ENCODE data around the gene RBM38.
A peak's percentile ranks its signal among the peaks of the same experiment; 100 is the strongest.

RBM38 gene

DNA sequence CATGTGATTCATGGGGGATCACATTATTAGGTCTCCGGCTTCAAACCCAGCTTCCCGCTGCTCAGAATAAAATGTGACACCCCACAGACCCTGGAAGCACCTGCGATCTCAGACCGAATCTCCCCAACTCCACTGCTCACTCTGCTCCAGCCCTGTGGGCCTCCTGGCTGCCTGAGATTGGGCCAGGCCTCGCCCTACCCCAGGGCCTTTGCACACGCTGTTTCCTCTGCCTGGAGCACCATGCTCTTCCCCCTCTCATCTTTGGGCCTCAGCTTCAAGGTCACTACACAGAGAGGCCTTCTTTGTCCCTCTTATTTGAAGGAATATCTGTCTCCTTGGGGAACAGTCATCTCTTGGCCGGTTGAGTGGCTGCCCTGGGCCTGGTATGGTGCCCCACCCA, 48.8 kb downstream of the RBM38 start:
- DNase-seq: no peak

DNA sequence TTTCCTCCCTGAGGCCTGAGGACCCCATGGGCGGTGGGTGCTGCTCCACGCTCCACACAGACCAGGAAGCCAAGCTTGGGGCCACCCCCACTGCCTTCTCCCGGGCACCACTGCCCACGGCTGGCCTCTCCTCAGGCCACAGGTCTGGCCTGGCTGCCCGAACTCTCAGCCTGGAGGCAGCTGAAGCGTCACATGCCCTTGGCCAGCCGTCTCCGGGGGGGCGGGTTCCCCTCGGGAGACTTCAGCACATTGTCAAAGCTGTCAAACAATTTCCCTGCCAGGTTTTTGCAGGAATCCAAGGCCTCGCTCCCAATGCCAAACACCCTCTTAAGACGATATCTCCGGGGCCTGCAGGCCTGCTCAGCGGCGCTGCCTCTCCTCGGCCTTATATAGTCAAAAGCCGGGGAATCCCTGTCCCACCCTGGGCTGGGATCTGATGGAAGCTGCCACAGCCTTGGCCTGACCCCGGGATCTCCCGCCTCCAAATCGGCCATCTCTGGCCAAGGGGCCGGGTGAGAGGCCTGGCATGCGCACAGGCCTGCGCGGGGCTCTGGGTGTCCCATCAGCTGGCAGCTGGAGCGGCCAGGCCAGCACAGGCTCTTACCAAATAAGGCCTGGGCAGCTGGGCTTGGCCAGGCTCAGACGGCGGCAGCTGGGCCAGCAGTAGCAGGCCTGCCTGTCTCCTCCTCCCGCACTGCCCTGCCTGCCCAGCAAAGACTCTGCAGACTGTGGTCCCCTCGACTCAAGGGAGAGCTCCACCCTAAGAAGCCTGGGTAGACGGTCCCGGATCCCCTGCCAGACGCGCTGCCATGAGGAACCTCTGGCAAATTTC, 49.7 kb downstream of the RBM38 start:
- DNase-seq: peak; percentile 37 to 70

DNA sequence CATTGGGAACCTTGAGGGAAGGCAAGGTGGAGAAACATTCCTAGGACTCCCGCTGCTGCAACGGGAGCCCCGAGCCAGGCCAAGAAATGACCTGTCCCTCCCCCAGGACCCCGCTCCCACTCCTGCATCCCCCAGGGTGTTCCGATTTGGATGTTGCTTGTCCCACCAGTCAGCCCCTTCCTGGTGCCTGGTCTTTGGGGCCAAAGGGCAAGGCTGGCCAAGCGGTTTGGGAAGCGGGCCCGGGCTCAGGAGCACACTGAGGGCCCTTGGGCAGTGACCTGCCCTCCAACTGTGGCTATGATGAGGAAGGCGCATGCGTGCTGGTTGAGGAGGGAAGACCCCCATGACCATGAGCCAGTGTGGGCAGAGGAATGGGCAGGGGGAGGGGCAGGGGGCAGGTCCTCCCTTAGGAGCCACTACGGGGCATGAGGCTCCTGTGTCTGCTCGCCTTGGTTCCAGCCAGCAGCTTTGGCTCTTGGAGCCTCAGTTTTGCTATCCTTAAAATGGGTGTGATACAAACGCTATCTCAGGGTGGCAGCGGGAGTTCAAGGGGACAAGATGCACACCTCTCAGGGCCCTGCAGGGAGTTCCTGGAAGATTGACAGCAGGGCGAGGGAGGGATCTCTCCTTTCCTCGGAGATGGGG, 50.4 kb downstream of the RBM38 start:
- DNase-seq: no peak

DNA sequence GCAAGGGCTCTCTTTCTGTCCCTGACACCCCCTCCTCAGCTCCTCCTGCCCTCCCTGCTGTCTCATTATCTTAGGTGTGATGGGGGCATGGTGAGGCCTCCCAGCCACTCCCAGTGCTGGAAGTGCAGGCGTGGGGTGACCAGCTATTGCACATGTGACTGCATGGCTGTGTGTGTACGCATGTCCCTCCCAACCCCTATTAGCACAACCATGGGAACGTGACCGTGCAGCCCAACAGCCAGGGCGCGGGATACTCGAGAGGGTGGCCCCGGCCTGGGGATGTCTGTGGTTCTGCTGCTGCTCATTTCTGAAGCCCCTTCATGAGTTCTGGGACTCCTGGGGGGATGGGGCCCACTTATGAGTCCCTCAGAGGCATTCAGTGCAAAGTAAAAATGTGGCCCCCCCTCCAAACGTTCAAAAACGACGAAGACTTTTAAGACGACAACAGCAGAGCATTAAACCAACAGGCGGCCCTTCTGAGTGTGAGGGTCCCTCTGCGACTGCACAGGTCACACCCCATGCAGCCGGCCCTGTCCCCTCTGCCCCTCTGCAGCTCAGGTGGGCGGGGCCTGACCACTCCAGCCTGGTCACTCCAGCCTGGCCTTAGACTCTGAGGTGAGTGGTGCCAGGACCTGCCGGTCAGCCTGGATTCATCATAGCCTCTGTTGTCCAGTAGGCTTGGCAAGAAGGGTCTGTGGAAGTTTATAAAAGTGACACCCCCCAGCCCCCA, 51.1 kb downstream of the RBM38 start:
- no peak for DNase-seq

DNA sequence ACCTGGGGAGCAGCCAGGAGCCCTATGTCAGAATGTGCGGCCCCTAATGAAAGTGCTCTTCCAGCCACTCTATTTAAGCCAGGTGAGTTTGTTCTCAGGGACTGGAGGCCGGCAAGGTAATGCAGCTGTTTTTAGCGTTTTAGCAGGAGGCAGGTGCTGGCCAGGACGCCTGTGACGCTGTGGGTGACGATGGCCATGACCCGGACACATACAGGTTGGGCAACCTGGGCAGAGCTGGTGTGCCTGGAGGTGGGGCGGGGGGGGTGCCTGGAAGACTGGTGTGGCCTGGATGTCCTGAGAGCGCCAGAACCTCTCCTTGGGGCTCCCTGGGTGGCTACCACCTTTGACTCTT, 51.7 kb downstream of the RBM38 start:
- DNase-seq: no peak

DNA sequence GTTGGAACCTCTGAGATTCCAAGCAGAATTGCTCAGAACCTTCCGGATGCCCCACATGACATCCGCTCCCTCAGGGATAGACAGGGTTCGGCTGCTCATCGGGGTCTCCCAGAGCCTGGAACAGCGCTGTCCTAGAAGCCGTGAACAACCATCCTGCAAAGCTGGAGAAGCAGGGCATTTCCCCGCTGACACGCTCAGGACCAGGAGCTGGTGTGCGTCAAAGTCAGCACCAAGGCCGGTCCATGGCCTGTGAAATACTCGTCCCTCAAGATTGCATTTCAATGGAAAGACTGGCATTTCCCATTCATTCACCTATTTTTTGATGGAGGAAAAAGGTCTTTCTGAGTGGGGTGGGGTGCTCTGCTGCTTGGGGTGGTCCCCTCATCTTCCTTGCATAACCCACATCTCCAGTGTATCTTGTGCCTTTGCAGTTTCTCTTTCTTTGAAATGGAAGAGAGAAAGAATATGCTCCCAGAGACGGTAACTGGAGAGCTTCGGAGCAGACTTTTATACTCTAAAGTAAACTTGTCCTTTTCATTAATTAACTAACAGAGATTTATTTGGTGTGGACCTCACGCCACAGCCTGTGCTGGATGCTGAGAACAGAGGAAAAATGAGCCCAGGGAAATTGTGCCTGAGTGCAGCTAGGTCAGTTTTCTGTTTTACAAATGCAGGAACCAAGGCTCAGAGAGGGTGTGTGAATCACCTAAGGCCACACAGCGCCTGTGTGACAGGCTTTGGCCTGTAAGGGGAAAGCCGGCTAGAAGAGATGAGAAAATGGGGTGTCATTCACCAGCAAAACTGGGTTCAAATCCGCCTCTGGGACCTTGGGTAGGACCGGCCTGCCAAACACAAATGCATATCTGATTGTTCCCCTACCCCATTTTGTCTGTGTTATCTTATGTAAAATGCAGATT, 52.4 kb downstream of the RBM38 start:
- DNase-seq: no peak

DNA sequence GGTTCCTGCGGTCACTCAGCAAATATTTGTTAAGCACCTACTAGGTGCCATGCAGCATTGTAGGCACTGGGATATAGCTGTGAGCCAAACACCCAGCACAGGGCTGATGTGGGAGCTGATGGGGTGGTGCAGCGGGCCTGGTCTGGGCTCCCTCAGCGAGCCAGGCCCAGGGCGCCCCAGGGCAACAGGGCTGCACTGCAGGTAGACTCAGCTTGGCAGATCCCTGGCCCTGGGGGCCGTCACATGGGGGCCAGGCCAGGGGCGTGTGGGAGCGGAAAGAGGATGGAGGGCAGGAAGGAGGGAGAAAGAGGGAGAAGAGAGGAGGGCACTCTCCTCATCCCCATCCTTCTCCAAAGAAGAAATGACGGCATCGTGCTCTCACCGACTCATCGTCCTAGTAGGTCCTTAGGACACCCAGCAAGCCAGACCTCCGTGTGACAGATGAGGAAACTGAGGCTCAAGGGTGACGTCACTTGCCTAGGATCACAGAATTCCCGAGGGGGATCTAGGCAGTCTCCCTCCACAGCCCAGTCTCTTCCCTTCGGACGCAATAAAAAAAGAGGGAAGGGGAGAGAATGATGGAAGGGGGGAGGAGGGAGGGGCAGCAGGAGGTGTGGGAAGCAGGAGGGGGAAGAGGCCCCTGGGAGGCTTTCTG, 53.3 kb downstream of the RBM38 start:
- no peak for DNase-seq

DNA sequence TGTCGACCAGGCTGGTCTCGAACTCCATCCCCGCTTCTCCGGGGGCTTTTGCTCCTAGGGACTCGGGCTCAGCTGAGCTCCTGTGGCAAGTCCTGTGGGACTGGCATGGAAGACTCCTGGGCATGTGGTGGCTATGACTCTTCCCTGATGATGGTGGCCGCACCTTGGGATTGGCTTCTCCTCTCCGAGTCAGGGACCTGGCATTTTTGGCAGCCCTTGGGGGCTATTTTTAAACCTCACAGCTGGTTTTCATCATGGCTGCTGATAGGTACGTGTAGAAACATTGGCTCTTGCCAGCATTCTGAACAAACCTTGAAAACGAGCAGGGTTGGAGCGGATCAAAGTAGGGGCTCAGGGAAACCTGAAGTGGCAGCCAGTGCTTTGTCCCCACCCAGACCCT, 54.1 kb downstream of the RBM38 start:
- DNase-seq: no peak

DNA sequence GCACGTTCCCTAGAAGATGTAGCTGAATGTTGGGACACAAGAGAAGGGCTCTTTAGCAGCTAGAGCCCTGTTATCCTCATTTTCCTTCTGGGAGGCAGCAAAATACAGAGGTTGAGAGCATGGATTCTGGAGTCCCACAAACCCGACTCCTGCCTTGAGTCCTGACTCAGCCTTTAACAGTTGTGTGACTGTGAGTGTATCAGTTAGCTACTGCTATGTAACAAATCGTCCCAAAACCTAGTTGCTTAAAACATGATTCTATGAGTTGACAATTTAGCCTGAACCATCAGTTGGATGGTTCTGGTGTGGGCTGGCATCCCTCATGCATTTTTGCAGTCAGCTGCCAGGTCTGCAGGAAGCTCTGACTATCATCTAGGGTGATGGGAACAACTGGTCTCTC, 54.6 kb downstream of the RBM38 start:
- DNase-seq: no peak

DNA sequence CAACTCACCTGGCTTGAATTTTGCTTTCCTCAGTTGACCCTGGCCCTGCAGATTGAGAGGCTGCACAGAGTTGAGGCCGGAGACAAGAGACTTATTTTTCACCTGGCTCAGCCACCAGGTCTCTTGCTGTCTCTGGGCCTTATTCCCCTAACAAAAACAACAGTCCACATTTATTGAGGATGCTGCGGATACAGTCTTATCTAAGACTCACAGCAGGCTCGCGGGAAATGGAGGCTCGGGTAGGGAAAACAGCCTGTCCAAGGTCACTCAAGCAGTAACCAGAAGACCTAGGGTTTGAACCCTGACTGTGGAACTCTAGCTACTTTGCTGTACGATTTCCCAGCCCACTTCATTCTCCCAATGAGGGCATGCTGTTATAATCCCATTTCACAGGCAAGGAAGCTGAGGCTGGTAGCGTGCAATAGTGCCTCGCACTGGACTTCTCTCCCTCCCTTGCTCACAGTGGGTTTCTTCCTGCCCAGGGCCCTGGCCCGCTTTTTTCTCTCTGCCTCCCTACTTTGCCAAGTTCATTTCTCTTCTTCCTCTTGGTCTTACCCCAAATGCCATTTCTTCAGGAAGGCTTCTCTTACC, 57.7 kb downstream of the RBM38 start:
- no peak for DNase-seq

DNA sequence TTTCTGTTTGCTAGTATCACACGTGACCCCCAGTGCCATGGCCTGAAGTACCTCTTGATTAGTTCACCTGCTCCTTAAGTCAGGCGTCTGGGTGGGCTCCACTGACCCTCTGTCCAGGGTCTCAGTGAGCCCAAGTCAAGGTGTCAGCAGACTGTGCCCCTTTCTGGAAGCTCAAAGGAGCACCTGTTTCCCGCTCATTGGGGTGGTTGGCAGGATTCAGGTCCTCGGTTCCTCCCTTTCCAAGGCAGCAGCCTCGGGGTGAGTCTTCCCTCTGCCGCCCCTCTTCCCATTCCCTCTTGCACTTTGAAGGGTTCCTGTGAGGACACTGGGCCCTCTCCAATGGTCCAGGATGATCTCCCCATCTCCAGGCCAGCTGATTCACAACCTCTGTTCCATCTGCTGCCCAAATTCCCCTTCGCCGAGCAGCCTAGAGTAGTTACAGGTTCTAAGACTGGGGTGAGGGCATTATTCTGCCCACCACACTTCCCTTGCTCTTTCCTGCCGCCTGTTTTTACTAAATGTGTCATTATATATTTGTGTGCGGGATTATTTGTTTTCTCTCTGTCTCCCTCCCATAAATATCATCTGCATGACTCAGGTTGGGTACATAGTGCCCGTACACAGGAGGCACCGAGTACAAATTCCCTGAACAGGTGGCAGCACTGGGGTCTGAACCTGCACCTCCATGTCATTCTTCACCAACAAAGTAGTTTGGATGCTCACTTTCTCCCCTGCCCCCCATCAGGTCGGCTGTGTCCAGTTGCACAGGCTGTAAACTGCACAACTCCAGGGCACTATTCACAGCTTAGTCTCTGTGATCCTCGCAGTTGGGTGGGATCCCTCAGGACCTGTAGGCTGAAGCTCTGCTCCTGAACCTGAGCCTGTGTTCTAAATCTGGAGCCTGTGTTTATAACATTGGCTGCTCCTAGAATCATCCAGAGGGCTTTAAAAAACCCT, 58.5 kb downstream of the RBM38 start:
- DNase-seq: no peak

DNA sequence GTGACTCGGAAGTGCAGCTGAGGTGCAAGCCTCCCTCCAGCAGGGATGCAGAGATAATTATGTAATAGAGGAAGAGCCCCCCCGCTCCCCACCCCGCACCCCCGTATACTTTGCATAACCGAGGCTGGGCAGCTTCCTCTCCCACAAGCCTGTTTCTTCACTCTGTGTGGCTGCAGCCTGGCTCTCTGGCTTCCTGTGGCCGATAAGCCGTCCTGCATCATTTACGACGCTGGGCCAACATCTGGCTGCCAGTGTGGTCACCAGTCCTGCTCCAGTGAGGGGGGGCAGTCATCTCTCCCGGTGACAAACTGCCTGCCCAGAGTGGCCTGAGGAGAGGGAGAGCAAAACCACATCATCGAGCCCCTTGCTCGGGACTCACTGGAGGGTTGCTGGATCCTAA, 59.2 kb downstream of the RBM38 start:
- DNase-seq: peak in 1 of 2 experiments; percentile 23

DNA sequence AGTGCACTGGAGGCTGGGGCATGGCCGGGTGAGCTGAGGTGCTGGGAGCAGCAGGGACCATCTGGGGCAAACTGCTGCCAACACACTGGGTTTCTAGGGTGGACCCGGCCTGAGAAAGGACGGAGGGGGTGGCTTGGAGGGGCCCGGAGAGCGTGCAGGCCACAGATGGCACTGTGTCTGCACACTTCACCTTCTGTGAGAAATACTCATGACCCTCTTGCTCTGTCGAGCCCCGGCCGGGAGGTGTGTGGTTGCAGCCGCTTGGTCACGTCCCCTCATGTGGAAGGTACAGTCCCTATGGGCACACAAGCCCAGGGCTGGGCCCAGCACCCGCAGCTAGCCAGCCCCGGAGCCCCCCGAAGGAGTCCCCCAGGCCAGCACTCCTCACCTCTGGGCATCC, 59.7 kb downstream of the RBM38 start:
- DNase-seq: peak in 1 of 2 experiments; percentile 25

DNA sequence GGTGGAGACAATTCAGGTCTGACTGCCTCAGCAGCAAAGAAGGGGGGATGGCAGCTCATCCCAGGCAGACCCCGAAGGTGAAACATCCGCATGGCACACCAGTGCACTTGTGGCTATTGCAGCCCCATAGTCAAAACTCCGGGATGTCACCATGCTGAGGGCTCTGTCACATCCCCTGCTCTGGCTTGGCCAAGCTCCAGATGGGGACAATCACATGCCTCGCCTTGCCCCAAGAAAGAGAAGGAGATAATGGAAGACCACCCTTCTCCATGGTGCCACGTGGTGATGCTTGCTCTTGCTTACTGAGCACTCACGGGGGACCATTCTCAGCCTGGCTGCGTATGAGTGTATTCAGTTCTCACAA, 60.2 kb downstream of the RBM38 start:
- DNase-seq: no peak

DNA sequence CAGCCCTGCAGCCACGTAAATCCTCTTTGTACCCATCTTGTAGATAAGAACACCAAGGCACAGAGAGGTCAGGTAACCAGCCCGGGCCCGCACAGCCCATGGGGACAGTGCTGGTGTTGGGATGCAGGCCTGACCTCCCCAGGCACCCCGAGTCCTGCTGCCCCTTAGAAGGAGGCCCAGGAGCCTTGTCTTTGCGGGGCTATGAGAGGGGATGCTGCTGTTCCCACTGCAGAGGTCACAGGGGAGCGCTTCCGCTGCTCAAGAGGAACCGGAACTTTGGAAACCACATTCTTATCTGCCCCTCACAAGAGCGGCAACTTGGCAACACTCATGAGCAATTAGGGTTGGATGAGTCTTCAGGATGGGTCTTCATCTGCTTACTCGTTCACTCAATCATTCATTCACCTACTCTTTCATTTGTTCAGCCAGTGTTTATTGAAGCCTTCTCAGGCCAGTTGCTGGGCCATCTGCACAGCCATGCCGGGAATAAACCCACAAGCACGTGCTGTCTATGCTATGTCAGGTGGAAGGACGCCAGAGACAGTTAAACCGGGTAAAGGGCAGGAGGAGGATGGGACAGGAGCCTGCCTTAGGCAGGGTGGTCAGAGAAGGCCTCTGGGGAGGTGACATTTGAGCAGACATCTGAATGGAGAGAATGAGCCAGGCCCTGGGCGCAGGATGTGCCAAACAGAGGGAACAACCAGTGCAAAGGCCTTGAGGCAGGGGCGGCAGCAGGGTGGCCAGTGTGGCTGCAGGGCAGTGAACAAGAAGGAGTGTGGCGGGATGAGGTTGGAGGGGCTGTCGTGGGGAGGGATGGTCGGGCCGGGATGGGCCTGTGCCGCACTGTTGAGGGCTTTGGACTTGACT, 60.8 kb downstream of the RBM38 start:
- DNase-seq: no peak

DNA sequence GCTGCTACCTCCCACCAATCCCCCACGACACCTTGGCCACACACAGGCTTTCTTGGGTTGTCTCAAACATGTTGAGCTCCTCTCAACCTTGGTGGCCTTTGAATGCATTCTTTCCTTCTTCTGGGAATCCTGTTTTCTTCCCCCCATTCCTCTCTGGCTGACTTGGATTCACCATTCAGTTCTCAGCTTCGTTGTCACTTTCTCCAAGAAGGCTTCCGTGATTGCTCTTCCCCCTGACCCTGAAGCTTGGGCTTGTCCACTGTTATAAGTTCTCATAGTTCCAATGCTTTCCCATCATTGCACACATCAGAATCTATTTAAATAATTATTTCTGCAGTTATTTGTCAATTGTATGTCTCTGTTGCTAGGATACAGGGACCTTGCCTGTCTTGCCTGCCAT, 64.2 kb downstream of the RBM38 start:
- DNase-seq: no peak

DNA sequence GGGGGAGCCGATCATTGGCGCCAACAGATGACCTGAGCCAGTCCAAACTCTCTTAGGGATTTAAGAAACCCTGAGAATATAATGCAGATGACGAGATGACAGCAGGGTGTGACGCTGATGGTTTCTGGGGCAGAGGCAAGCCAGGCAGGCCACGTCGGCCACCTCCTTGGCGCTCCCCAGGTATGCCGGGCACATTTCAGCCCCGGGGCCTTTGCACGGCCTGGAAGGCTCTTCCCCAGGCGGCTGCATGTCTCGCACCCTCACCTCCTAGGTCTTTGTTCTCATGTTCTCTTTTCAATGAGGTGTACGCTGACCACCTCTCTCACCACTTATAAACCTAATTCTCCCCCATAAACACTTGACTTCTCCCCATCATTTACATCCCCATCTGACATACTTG, 64.9 kb downstream of the RBM38 start:
- DNase-seq: no peak

DNA sequence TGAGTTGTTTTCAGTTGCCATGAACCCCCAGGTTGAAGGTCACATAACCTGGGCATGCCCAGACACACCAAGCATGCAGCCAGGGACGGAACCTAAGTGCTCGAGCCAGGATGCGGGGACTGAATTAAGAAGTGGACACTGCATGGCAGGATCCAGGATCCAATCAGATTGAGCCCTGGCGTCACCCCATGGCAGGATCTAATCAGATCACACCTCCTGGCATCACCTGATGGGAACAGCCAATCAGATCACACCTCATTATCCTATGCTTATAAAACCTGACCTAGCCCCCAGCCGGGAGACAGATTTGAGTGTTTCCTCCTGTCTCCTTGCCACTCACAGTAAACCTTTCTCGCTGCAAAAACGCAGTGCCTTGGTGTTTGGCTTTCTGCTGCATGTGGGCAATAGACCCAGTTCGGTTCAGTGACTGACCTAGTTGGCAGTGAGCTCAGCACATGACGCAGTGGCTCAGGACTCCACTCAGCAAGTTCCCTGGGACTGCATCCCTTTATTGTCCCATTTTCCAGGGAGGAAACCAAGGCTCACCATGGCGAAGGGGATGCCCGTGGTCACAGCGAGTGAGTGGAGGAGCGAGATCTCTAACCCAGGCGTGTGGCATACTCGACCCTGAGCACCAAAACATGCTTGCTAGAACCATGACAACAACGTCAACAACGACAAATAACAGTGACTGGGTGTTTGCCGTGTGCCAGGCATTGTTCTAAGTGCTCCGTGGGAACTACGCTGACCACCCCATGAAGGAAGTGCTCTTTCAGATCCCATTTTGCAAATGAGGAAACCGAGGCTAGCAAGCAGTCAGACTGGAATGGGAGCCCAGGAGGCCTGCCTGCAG, 66.3 kb downstream of the RBM38 start:
- no peak for DNase-seq

Data from NCI-H524 (cell line).